K562 treated with DMSO at 1 percent for 12 hours (cell line): ENCODE results near the gene ZNF540. TPM values are rescaled to one million over a fixed set of nuclear protein-coding genes. Genes with fewer than 3 reads are reported as not detected.

ENCODE experiments used
- total RNA-seq: library from RNA; unstranded; fragments of 300-600 nt; gene quantifications from 2 replicates; pipeline ENCODE4 v1.2.3, GENCODE V29; 2022; ENCODE audit not compliant: insufficient read depth

ZNF540 gene
- total RNA-seq: 1.0 and 1.3 TPM in 2 replicates

DNA sequence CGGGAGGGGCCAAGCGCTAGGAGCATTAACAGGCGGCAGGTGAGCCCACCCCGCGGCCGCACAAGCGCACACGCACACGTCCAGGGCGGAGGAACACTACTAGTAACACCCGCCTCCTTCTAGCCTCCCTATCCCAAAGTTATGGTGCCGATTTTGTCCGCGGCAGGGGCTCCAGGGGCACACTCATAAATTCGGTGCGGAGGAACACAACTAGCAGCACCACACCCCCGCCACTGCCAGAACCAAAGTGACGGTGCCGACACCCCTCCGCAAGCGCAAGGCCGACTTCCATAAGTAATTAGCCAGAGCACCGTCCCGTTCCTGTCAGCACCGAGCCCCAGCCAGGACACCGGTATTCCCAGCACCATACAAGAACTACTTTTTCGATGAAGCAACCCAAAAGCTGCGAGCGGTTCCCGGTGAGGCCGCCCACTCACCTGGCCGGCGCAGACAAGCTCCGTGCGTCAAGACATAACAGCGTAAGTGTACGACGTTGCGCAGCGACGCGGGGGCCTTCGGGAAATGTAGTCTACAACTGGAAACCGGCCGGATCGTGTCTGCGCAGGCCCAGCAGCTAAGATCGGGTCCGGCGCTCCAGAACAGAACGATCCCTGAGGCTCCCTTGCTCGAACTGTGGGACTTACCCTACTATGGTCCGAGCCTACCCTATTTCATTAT lies at the start of gene ZNF540, which contains the start of gene ZNF571:
Gene ZNF540, plus strand, starts transcription at position 573 of the 678 bp plus-strand sequence. CDS start 3,572 bp downstream, outside the sequence.
Gene ZNF571, minus strand, starts transcription at position 489 of the 678 bp plus-strand sequence. CDS start 8,116 bp downstream, outside the sequence.

DNA sequence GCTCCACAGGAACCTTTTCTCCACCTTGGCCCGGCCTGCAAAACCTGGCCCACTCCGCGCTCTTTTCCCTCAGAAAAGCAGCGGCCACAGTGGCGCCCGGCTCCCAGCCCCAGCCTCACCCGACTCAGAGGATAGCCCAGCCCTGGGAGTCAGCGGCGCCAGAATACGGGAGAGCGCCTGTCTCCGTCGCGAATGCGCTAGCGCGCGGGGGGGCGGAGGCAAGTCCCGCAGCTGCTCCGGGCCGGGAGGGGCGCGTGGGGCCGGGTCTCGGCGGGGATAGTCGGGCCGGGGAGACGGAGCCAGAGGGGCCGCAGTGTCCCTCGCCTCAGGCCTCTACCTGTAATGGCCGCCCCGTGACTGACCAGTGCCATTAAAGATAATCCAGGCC lies 60.6 kb downstream of the ZNF540 start, which contains the start of gene ZFP30:
Gene ZFP30, minus strand, starts transcription at position 165 of the 388 bp plus-strand sequence. CDS start 7,643 bp downstream, outside the sequence.

Other genes starting within 250 kb of the ZNF540 start
- 3.0 TPM in 1 of 2 replicates, not detected in the other for gene ZNF527, start 223.8 kb upstream of the ZNF540 start, total RNA-seq
- 0.92 and 1.9 TPM in 2 replicates for gene ZNF569, start 127.4 kb upstream of the ZNF540 start, total RNA-seq
- gene ZNF570, start 125.5 kb upstream of the ZNF540 start, total RNA-seq: 0.14 and 1.3 TPM in 2 replicates
- gene ZNF793, start 87.9 kb upstream of the ZNF540 start, total RNA-seq: 0.28 TPM in 1 of 2 replicates, not detected in the other
- gene ZNF571, start 84 bp upstream of the ZNF540 start, total RNA-seq: 1.7 TPM in 1 of 2 replicates, not detected in the other
- gene ZFP30, start 60.6 kb downstream of the ZNF540 start, total RNA-seq: 1.0 and 3.8 TPM in 2 replicates
- 2.6 and 4.1 TPM in 2 replicates for gene ZNF607, start 124.9 kb downstream of the ZNF540 start, total RNA-seq
- 1.3 TPM in 1 of 2 replicates, not detected in the other for gene ZNF573, start 184.7 kb downstream of the ZNF540 start, total RNA-seq